Measurements from ENCODE around the gene MAD1L1.
"Not testable (repeated sequence)": the region's sequence is repeated elsewhere in the genome, so short reads cannot be mapped to it uniquely, and the experiment has no call there.

Gene MAD1L1

DNA sequence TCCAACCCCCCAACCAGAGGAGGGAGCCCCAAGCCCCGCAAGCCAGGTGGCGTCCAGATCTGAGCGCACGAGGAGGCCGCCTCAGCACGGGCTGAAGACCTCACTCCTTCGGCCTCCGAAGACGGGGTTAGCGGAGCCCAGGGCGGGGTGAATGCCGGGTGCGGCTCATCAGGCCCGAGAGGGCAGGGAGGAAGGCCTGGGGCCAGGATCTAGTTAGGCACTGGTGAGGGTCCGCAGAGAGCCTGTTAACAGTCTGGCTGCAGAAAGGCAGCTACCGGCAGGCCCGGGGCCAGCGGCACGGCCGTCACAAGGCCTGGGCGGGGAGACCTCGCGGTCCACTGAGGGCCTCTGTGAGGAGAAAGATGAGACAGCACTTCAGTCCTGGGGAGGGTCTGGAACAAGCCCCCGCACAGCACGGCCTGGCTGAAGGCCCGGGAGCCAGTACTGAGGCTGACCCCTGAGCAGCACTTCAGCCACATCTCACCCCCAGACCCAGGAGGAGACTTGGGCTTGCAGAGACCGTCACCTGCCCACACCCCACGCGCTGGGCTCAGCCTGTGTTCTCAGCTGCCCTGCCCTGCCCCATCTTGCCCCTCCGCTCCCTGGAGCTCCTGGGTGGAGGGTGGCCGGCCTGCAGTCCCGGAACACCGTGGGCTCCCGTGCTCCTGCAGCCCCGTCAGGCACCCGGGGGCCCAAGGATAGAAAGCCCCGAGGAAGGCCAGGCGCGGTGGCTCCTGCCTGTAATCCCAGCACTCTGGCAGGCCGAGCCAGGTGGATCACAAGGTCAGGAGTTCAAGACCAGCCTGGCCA, 369.4 kb downstream of the MAD1L1 start:
- DNase-seq (ENCODE audit: low read depth) = no peak

DNA sequence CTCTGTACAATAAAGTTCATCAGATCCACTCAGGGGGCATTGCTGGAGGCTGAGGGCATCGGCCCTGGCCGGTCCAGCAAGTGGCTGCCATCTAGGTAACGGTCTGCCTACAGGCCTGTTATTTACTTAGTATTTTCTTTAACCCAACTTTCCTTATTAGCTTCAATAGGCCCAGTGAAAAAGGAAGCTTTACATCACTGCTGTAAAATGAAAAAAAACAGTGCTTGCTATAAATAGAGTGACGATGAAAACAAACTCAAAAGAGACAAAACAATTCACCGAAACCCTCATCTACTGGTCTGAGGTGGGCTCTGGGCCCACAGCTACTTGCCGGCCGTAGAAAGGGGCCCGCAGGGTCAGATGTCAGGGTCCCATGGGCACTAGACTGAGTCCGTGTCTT, 370.2 kb downstream of the MAD1L1 start:
- no peak for DNase-seq (ENCODE audit: low read depth)

- DNase-seq (ENCODE audit: low read depth) = no peak
These were observed 370.8 kb downstream of the MAD1L1 start for GRCh38 chr7:1861799-1862458.

DNA sequence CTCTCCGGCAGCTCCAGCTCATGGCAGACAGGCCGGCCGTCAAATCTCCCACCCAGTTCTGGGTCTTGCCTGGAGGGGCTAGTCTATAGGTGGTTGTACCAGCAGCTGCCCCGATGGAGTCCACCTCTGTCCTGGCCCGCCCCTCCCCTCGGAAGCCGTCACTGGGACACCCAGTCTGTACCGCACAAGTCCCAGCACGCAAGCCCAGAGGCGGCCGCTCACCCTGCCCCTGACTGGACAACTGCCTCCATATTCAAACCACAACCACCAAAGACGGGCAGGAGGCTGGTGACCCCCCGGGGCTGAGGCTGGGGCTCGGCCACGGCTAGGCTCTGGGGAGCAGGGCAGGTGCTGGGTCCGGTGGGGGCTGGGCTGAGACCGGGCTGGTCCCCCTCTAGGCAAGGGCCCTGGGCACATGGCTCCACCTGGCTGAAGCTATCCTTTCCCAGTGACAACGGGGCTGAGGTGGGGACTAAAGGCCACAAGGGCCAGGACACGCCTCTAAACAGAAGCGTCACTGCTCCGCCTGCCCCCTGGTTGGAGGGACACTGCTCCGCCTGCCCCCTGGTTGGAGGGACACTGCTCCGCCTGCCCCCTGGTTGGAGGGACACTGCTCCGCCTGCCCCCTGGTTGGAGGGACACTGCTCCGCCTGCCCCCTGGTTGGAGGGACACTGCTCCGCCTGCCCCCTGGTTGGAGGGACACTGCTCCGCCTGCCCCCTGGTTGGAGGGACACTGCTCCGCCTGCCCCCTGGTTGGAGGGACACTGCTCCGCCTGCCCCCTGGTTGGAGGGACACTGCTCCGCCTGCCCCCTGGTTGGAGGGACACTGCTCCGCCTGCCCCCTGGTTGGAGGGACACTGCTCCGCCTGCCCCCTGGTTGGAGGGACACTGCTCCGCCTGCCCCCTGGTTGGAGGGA, 371.6 kb downstream of the MAD1L1 start:
- not testable (repeated sequence) for DNase-seq (ENCODE audit: low read depth)

- DNase-seq (ENCODE audit: low read depth) = no peak
These were observed 373.3 kb downstream of the MAD1L1 start for GRCh38 chr7:1859266-1860035.

DNA sequence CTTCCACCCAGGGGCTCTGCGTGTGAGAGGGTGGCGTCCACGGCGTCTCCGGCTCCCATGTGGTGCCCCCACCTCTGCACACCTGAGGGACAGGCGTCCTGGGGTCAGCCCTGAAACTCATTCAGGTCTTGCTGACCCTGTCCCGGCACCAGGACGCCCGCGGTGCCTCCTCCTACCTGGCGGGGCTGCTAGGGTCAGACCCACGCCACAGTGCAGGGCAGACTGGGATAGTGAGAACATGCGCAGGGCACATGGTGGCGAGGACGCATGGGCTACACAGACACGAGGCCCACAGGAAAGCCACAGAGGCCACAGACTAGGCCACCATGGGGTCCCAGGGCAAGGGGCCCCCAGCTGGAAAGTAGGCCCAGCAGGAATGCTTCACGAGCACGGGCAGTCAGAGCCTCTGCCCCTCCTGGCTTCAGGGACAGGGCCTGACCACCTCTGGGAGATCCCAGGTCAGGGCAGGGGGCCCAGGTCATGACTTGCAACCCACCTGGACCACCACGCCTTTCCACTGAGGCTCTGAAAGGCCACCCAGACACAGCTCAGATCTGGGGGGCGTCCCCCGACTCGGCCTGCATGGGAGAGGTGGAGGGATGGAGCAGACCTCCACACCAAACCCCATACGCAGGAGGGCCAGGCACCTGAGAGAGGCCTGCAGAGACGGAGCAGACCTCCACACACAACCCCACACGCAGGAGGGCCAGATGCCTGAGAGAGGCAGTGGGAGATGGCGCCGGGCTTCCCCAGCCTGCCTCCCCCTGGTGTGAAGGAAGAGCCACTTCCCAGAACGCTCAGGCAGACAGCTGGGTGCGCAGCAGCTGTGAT, 374.1 kb downstream of the MAD1L1 start:
- no peak for DNase-seq (ENCODE audit: low read depth)

GRCh38 chr7:1857487-1858421, 375.0 kb downstream of the MAD1L1 start:
- DNase-seq (ENCODE audit: low read depth) = no peak

- DNase-seq (ENCODE audit: low read depth) = no peak
These were observed 375.8 kb downstream of the MAD1L1 start for GRCh38 chr7:1856888-1857441.

DNA sequence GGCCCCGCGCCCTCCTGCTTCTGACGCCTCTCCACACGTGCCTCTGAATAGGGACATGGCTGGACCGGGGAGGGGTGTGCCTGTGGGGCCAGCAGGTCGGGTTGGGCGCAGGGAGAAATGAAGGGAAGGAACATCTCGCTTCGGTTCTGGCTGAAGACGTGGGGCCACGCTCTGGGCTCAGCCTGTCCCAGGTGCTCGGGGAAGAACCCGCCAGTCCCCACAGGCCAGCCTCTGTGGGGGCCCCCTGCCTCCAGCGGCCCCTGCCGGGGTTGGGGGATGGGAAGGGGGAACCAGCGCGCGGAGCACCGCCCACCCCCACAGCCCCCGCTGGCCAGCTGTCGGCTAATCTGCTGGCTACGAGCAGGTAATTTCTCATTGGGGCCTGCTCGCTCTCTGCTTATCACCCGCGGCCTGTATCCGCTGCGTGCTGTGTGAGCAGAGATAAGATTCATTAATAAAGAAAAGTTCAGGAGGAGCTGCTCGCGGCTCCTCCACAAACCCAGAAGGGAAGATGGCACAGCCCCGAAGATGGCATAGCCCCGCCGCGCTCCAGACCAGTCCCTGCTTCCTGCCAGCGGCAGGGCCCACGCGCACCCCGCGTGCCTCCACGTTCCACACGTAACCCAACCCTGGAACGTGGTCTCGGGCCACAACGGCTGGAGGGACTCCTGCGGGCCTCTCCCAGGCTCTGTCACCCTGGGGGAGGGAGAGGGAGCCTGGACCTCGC, 376.4 kb downstream of the MAD1L1 start:
- no peak for DNase-seq (ENCODE audit: low read depth)

- no peak for DNase-seq (ENCODE audit: low read depth)
These were observed 377.0 kb downstream of the MAD1L1 start for GRCh38 chr7:1855725-1856160.

DNA sequence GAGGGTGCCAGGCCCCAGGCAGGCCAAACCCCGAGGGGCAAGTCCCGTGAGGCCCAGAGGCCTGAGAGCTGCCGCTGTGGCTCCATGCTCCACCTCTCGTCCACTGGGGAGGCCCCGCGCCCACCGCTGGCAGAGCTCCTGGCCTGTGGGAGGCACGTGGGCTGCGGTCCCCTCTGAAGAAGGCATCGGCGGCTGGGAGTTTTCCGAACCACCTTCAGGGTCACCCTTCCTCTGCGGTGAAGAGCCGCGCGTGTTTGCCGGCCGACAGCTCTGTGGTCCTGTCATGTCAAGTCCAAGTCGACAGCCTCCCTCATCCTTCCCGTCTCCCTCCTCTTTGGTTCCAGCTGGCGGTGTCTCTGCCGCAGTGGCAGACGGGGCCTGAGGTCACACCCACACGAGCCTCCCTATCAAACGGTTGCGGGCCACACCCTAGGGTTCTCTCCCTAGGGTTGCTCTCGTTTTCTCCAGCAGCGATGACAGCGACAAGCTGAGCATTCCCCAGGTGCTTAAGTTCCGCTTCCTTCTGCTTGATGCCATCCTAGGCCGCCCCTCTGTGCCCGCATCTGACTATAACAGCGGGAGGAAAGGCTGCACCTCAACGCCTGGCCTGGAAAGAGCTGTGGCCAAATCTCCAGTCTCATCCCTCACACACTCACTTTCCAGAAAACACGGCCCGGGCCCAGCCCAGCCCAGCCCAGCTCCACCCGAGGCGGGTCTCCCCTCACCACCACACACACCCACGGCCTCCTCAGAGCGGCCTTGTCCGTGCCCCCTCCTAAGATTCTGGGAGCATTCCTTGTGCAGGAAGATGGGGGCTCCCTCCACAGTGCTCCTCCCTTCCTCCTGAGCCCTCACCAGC, 377.6 kb downstream of the MAD1L1 start:
- no peak for DNase-seq (ENCODE audit: low read depth)

DNA sequence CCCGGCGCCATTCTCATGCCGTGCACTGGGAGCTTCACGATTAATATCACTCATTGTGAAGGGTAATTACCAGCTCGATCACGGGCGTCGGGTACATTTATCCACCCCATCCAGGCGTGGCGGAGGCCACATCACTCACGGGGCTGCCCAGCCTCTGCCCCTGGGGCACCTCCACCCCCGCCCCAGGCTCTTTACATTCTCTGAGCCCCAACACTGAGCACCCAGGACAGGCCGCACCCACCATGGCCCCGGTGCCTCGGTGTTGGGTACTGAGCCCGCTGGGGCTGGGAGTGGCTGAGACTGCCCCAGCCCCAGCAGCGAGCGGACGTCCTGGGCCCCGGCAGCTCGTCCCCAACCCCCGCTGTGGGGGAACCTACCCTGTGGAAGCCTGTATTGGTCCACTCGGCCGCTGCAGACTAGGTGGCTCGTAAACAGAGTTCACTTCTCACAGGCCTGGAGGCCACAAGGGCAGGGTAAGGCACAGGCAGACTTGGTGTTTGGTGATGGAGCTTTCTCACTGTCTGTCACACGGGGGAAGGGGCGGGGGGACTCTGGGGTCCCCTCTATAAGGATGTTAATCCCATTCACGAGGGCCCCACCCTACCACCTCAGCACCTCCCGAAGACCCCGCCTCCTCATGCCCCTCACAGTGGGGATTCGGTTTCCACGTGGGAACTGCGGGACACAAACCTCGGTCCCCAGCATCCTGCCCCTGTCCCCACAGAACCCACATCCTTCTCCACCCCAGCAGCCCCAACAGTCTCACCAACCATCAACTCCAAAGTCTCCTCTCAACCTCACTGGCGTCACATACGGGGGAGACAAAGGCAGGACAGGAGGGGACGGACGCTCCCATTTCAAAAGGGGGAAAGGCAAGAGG, 378.5 kb downstream of the MAD1L1 start:
- DNase-seq (ENCODE audit: low read depth) = no peak

- no peak for DNase-seq (ENCODE audit: low read depth)
These were observed 379.2 kb downstream of the MAD1L1 start for GRCh38 chr7:1853431-1853985.

- DNase-seq (ENCODE audit: low read depth) = no peak
These were observed 380.0 kb downstream of the MAD1L1 start for GRCh38 chr7:1852517-1853430.
